Measurements from ENCODE around the gene GRM7.

DNA sequence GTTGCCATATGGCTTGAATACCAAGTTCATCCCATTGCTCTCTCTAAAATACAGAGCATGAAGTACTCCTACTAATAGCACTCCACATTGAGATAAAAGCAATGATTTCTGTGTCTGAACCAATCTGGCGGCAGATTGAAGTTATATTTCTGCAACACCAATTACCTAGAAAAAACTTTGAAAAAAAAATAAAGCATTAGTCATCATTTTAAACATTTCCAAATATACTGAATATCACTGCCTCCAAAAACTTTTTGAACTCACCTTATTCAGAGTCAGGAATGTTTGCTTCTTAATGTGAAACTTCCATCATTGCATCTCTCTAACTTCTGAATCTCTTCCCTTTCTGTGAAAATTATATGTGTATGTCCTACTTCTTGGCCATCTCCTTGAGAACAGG lies 540.5 kb downstream of the GRM7 start:
- TF ChIP-seq EZH2 (IDR thresholded peaks at IDR 0.05): no peak
- TF ChIP-seq CTCF (IDR thresholded peaks at IDR 0.05): no peak

Data from neural progenitor cell (in vitro differentiated cells).